HG02571 (cell line): Measurements from ENCODE around the gene GALNT2.

Experiments
- ATAC-seq: cut with Tn5 transposase; IDR thresholded peaks from one replicate; pipeline ENCODE4 v1.9.1; 2021; ENCODE audit warnings: mild to moderate bottlenecking, moderate library complexity; ENCODE audit not compliant: unreplicated experiment

The GALNT2 gene

GRCh38 chr1:230158415-230159291, 91.6 kb downstream of the GALNT2 start:
- ATAC-seq: no peak

GRCh38 chr1:230159580-230159979, 92.5 kb downstream of the GALNT2 start:
- ATAC-seq: no peak

- no peak for ATAC-seq
These were observed 94.1 kb downstream of the GALNT2 start for GRCh38 chr1:230160957-230161771.

GRCh38 chr1:230163205-230163604, 96.2 kb downstream of the GALNT2 start:
- no peak for ATAC-seq

GRCh38 chr1:230163719-230164118, 96.7 kb downstream of the GALNT2 start:
- ATAC-seq: no peak

GRCh38 chr1:230165536-230165935, 98.5 kb downstream of the GALNT2 start:
- no peak for ATAC-seq

GRCh38 chr1:230166366-230167132, 99.5 kb downstream of the GALNT2 start:
- ATAC-seq: no peak

- ATAC-seq: no peak
These were observed 100.4 kb downstream of the GALNT2 start for GRCh38 chr1:230167419-230167852.

- no peak for ATAC-seq
These were observed 102.6 kb downstream of the GALNT2 start for GRCh38 chr1:230169454-230170152.

- no peak for ATAC-seq
These were observed 103.1 kb downstream of the GALNT2 start for GRCh38 chr1:230170153-230170547.

GRCh38 chr1:230170622-230171021, 103.6 kb downstream of the GALNT2 start:
- ATAC-seq: no peak

GRCh38 chr1:230171356-230172015, 104.4 kb downstream of the GALNT2 start:
- ATAC-seq: no peak

- no peak for ATAC-seq
These were observed 105.0 kb downstream of the GALNT2 start for GRCh38 chr1:230172016-230172537.

GRCh38 chr1:230173187-230173975, 106.3 kb downstream of the GALNT2 start:
- no peak for ATAC-seq

- ATAC-seq: no peak
These were observed 107.0 kb downstream of the GALNT2 start for GRCh38 chr1:230174041-230174440.

GRCh38 chr1:230174471-230175162, 107.6 kb downstream of the GALNT2 start:
- ATAC-seq: no peak

- no peak for ATAC-seq
These were observed 108.2 kb downstream of the GALNT2 start for GRCh38 chr1:230175163-230175747.

GRCh38 chr1:230175839-230176238, 108.8 kb downstream of the GALNT2 start:
- ATAC-seq: no peak
